Activated T-cell treated with anti-CD3 and anti-CD28 coated beads for 24 hours (primary cell): ENCODE results near the gene PDE6B.
"Not testable (repeated sequence)": the region's sequence is repeated elsewhere in the genome, so short reads cannot be mapped to it uniquely, and the experiment has no call there.

Source experiments
- DNase-seq: peaks from one replicate; pipeline ENCODE4 v3.0.0-alpha.2; 2020; ENCODE audit warnings: low read depth

Gene PDE6B

GRCh38 chr4:635851-636627 lies 10.7 kb downstream of the PDE6B start:
- no peak for DNase-seq

- no peak for DNase-seq
These were observed 11.3 kb downstream of the PDE6B start for GRCh38 chr4:636628-637159.

DNA sequence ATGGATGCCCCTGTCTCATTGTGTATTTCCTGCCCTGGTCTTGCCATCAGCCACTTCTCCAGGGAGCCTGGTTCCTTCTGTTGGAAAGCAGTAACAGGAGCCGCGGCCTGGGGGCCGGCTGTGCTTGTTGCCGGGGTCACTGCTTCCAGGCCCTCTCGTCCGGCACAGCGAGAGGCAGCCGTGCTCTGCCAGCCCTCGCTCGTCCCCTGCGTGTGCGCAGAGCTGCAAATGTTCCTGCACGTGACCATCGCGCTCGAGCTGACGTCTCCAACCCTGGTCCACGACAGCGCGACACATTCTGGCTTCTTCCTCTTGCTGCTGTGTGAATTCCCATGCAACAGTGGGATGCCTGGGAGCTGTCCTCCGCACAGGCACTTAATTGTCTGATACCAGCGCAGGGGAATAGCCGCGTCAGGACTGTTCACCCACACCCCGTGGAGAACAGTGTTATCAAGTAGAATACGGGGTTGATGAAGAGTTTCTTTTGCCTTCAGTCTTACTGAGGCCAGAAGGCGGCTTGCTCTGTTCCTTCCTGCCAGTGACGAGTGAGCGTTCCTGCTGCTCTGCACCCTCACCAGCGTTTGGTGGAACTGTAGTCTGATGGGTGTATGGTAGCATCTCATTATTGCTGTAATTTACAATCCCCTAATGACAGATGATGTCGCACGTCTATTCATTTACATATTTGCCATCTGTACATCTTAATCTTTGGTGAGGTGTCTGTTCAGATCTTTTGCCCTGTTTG lies 12.3 kb downstream of the PDE6B start:
- DNase-seq, result no peak

GRCh38 chr4:642366-642765 lies 17.0 kb downstream of the PDE6B start:
- not testable (repeated sequence) for DNase-seq

DNA sequence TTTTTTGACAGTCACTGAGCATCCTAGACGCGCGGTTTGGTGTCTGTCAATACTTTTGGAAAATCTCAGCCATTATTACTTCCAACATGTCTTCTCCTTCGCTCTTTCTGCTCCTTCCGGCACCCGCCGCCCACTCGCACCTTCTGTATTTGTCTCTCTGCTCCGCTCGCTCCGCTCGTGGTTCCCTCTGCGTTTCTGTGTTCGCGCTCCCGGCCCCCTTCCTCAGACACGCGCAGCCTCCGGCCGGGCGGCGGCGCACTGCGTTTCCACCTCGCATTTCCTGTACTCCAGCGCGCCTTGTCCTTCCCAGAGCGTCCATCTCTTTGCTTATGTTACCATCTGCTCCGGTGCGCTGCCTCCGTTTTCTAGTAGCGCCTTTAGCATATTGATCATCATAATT lies 21.1 kb downstream of the PDE6B start:
- DNase-seq, result peak; percentile 15

DNA sequence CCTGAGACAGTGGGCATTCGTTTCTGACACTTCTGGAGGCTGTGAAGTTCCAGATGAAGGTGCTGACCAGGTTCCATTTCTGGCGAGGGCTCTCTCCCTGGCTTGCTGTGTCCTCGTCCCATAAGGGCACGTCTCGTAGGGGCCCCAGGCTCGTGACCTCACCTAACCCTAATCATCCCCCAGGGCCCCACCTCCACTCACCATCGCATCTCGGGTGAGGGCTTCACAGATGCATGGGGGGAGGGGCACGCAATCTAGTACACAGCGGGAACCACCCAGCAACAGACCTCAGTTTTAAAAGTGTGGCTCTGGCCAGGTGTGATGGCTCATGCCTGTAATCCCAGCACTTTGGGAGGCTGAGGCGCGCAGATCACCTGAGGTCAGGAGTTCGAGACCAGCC lies 22.1 kb downstream of the PDE6B start:
- no peak for DNase-seq

DNA sequence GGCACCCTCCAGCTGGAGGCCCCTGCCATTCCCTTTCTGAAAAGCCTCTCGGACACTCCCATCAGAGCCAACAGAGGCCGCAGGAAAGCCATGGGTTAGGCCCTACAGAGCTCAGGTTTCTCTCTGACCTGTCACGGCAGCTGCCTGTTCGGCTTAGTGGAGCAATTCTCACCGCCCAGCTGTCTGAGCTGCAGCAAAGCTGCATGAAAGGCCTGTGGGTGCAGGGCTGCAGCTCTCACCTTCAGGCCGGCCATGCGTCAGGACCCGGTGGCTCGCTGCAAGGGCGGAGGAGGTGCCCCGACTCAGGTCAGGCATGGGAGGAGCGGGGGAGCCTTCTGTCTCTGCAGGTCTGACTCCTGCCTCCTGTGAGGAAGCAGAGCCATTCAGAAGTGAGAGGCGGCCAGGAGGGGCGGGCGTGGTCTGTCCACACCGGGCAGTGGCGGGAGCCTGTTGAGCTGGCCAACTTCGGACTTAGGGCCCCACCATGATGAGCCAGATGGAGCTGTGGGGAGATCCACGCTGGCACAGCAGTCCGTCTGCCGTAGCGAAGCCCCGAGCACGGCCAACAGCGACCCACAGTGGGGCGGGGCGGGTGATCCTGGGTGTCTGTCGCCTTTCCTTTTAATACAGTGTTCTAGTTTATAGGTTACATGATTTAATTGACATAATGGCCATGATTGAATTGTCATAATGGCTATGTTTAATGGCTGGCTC lies 23.4 kb downstream of the PDE6B start:
- no peak for DNase-seq

DNA sequence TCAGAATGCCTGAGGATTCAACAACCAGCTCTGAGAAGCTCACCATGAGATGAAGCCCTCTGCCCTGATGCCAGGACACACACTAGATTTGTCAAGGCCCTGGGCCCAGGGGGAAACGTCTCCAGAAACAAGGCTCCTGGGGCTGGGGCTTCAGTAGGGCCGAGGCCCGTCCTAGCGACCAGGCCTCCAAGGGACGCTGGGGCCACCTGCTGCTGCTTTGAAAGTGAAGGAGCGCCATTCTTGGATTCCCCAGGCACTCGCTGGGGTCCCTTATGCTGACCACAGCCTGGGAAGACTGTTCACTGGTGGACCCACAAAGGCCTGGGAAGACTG lies 23.9 kb downstream of the PDE6B start:
- DNase-seq, result no peak

- DNase-seq, result no peak
These were observed 24.5 kb downstream of the PDE6B start for GRCh38 chr4:649751-650310.

DNA sequence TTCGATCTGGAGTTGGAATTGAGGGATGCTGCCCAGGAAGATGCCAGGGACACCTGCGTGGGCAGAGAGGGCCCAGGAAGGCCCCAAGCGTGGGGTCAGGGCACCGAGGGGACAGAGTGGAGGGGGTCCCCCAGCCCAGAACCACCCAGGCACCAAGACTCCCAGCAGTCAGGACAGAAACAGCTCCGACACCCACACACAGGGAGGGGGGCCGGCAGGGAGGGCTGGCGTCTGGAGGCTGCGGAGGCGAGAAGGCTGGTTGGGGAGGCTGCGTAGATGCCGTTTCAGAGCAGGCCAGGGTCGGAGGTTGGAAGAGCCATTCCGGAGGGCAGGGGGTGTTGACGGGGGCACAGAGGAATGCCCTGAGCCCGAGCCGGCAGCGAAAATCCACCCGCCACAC lies 25.1 kb downstream of the PDE6B start:
- DNase-seq, result no peak

- DNase-seq, result no peak
These were observed 25.8 kb downstream of the PDE6B start for GRCh38 chr4:650951-651883.

- no peak for DNase-seq
These were observed 26.7 kb downstream of the PDE6B start for GRCh38 chr4:651884-652642.

DNA sequence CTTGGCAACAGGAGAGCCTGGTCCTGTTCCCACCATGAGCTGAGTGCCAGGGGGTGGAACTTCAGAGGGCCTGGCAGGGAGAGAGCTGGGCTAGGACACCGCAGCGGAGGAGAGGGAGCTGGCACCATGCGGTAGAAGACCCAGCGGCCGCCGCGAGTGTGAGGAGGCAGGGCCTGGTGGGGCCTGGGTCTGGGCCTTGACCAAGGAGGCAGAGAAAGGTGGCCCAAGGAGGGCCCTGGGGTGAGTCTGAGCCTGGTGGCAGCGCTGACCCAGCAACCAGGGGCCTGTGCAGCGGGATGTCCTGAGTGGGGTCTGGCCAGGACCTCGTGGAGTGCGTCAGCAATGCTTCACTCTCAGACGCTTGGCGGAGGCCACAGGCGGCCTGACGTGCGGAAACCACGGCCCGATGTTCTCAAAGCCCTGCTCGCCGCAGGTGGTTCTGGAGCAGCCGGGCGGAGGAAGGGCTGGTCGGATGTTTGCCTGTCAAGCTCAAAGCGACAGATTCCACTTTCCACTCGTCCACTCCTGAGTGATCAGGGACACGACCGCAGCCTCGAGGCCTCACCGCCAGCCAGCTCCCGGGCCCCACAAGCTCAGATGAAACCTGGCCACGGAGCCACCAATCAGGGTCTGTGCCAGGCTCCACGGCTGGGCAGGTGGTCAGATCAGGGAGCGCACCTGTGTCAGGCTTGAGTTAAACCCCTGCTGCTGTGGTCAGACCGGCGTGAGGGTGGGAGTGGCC lies 27.9 kb downstream of the PDE6B start:
- DNase-seq, result no peak

- no peak for DNase-seq
These were observed 28.6 kb downstream of the PDE6B start for GRCh38 chr4:653831-654502.

DNA sequence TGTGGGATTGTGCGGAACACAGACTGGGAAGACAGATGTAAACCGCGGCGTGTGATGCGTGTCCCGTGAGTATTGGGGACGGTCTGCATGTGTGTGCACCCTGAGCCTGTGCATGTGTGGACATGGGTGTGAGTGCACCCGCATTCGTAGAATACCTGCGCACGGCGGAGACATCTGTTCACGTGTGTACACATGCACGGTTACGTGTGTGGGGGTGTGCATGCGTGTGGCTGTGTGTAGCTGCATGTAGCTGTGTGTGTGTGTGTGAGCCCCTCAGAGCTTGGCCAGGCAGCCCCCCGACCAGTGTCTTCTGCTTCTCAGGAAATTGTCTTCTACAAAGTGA lies 29.1 kb downstream of the PDE6B start:
- no peak for DNase-seq

GRCh38 chr4:654871-655463 lies 29.6 kb downstream of the PDE6B start:
- DNase-seq, result no peak

DNA sequence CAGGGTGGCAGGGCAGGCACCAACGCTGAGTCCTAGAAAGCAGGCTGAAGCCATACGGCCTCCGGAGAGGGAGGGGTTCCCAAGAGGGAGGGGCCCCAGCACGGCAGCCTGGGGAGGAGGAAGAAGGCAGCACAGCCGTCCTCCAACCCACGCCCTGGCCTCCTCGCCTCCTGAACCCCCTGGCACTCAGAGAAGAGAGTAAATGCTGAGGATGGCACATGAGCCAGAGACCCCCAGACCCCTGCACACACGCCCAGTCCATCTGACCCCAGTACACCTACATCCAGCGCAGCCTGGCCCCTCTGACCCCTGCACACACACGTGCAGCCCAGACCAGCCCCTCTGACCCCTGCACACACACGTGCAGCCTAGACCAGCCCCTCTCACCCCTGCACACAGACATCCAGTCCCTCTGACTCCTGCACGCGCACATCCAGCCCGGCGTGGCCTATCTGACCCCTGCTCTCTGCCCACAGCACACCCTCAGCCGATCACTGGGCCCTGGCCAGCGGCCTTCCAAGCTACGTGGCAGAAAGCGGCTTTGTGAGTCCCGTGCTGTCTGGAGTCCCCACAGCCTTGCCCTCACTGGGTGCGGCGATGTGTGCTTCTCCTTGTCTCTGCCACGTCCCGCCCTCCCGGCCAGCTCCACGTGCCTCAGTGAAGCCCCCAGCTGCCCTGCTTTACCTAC lies 30.2 kb downstream of the PDE6B start:
- no peak for DNase-seq
